Urinary bladder (tissue), 4 donors: ENCODE measurements around the gene ELOVL2. TPM values are rescaled to one million over a fixed set of nuclear protein-coding genes. Genes with fewer than 3 reads are reported as not detected.
"Not testable (repeated sequence)": the region's sequence is repeated elsewhere in the genome, so short reads cannot be mapped to it uniquely, and the experiment has no call there.

Source experiments
- DNase-seq: peaks from one replicate; pipeline ENCODE4 v3.0.0-alpha.2; 2015; ENCODE audit errors: extremely low spot score
- H3K27ac ChIP-seq: one replicate; pipeline ENCODE4 v1.5.1; 2013; ENCODE audit warnings: low read depth, mild to moderate bottlenecking, moderate library complexity
- H3K36me3 ChIP-seq: one replicate; pipeline ENCODE4 v1.6.1; 2013; ENCODE audit warnings: mild to moderate bottlenecking, moderate library complexity; ENCODE audit not compliant: insufficient read depth
- H3K4me1 ChIP-seq: one replicate; pipeline ENCODE4 v1.6.1; 2013; ENCODE audit warnings: mild to moderate bottlenecking, moderate library complexity; ENCODE audit not compliant: insufficient read depth
- H3K4me3 ChIP-seq: one replicate; pipeline ENCODE4 v1.5.1; 2013; ENCODE audit warnings: low read depth, low read length
- WGBS: extraction: QIAGEN DNeasy Blood & Tissue Kit; methylation state at CpG from one replicate; pipeline ENCODE4 v1.1.7; 2013; 5-methylcytosine and 5-hydroxymethylcytosine counted together
- polyA plus RNA-seq: library from polyadenylated mRNA; stranded (reverse); fragments of 200-250 nt; gene quantifications from one replicate; pipeline ENCODE4 v1.2.3, GENCODE V29; 2013
- total RNA-seq: library from RNA; depleted of rRNA; stranded (reverse); fragments of >200 nt; gene quantifications from one replicate; pipeline ENCODE4 v1.2.3, GENCODE V29; 2014
- donor health status: healthy with polysubstance abuse.
- donor health status: healthy.

ELOVL2 gene
- total and polyA plus RNA-seq, 2 donors: 4.1 to 6.2 TPM

DNA sequence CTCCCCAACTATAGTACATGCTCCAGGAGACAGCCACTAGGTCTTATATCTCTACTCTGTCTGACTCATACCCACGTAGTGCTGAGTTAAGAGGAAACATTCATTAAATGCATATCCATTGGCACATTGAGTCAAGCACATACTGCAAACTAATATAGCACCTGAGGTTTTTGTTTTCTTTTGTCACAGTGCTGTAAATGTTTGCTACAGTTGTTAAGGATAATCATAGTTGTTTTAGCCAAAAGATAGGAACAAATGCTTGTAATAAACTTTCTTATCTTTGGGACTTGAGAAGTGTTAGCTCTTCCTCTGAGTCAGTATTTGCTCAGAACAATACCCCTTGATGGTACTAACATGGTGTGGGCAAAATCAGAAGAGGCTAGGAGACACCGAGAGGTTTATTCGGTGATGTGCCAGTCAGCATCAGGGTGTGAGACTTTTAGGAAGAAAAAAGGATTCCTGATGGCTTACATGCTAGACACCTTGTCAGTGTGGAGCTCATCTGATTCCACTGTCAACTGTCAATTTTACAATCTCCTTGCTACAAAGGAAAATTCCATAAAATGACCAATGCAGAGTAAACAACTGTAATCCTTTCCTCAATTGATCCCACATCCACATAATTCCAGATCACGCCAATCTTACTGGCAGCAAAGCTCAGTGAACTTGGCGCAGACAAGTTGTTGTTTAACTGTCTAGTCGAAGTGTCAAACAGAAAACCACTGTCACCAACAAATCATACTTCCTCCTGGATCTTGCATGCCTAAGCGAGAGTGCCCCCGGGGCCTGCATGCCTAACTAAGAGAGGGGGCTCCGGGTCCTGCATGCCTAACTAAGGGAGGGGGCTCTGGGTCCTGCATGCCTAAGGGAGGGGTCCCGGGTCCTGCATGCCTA, 36.1 kb downstream of the ELOVL2 start:
- H3K4me1 ChIP-seq: no peaks in the 10 kb centered on the region
- no peak overlapping the region for H3K27ac ChIP-seq
- WGBS: 71% methylated on average over 10 of the region's 10 CpGs
- no peak overlapping the region for H3K4me3 ChIP-seq
- no peaks in the 10 kb centered on the region for H3K36me3 ChIP-seq
- no peak for DNase-seq

DNA sequence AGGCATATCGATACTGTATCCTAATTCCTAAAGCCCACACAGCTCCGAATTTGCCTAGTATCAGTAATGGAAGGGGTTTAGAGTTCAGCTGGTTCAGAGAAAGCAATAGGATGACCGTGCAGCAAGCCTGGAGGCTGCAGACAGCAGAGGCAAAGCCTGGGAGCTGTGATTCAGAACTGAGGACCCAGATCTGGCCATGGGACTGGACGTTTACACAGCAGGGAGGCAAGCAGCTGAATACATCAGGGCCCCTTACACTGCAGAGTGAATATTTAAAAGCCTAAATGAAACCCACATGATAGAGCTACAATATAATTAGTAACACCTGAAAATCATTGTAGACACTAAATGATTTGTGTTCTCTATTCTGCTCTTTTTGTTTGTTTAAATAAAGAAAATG, 38.0 kb downstream of the ELOVL2 start:
- Histone ChIP-seq H3K4me1 (no peaks in the 10 kb centered on the region), H3K36me3 (no peaks in the 10 kb centered on the region), H3K4me3 (no peak overlapping the region), H3K27ac (no peak overlapping the region)
- WGBS: 69% methylated on average over 4 of the region's 4 CpGs
- DNase-seq: no peak

DNA sequence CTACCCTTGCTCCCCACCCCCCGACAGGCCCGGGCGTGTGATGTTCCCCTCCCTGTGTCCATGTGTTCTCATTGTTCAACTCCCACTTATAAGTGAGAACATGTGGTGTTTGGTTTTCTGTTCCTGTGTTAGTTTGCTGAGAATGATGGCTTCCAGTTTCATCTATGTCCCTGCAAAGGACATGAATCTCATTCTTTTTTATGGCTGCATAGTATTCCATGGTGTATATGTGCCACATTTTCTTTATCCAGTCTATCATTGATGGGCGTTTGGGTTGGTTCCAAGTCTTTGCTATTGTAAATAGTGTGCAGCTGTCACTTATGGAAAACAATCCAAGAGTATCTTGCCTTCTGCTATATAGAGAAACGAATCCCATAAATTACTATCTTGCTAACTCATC, 40.8 kb downstream of the ELOVL2 start:
- not testable (repeated sequence) for H3K36me3 ChIP-seq, H3K4me3 ChIP-seq, H3K4me1 ChIP-seq, H3K27ac ChIP-seq, DNase-seq
- WGBS: 93% methylated on average over 5 of the region's 5 CpGs

DNA sequence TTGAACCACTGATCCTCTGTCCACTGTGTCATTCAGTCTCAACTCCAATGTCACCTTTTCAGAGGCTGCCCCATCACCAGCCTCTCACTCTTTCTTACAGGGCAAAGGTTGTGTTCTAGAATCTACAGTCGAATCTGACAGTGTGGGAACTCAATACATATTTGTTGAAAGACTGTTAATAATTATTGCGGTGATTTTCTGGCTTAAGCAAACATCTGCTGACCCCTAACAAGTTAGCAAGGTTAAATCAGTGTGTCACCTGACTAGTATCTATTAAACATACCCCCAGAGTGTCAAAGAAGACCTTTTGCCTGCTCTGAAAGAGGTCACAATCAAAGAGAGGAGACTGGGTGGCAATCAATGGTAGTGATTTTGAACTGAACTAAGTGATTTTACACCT, 41.9 kb downstream of the ELOVL2 start:
- H3K27ac ChIP-seq: no peak overlapping the region
- DNase-seq: no peak
- H3K36me3 ChIP-seq: no peaks in the 10 kb centered on the region
- H3K4me3 ChIP-seq: no peak overlapping the region
- H3K4me1 ChIP-seq: no peaks in the 10 kb centered on the region
- WGBS: 87% methylated on average over 2 of the region's 2 CpGs

DNA sequence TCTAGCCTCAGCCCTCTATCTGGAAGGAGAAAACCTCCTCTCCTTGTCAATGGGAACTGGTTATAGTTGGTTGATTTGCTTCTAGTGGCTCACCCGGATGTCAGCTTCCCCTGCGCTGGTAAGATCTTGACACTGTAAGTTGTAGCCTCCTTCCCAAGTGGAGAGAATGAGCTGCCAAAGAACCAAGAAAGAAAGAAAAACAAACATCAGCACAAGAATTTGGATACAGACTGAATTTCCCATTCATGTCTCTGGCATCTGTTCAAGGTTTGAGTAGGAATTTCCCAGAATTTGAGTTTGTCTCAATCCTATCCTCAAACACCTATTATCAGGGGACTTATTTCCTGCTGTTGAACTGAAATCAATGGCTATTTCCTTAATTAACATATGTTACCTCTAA, 44.1 kb downstream of the ELOVL2 start:
- no peaks in the 10 kb centered on the region for H3K4me1 ChIP-seq
- H3K36me3 ChIP-seq: no peaks in the 10 kb centered on the region
- 47% methylated on average over 2 of the region's 2 CpGs for WGBS
- no peak overlapping the region for H3K27ac ChIP-seq
- no peak overlapping the region for H3K4me3 ChIP-seq
- DNase-seq: no peak

DNA sequence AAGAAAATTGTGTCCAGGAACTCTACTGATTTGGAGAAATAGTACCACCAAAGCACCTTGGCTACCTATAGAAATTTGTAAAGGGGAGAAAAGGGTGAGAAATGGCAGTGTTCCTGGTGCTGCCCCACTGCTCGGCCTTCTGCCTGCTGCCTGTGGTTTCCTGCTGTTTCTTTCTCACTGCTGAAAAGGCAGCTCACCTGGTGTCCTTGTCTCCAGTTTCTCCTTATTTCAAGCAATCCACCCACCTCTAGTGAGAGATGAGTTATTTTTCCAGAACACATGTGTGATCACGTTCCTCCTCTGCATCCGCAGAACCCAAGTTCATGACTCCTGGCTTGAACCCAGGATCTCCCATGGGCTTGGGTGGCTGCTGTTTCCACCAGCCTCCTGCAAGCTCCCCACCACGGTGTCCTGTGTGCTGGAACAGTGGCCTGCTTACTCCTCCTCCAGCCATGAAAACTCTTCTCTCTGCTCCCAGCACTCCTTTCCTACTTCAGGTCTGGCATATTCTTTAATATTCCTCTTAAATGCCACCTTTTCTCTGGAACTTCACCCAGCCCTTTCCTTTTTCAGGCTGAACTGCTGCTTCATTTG, 48.9 kb downstream of the ELOVL2 start:
- 82% methylated on average over 4 of the region's 4 CpGs for WGBS
- no peaks in the 10 kb centered on the region for H3K4me1 ChIP-seq
- DNase-seq: no peak
- H3K27ac ChIP-seq: no peak overlapping the region
- no peak overlapping the region for H3K4me3 ChIP-seq
- H3K36me3 ChIP-seq: no peaks in the 10 kb centered on the region

DNA sequence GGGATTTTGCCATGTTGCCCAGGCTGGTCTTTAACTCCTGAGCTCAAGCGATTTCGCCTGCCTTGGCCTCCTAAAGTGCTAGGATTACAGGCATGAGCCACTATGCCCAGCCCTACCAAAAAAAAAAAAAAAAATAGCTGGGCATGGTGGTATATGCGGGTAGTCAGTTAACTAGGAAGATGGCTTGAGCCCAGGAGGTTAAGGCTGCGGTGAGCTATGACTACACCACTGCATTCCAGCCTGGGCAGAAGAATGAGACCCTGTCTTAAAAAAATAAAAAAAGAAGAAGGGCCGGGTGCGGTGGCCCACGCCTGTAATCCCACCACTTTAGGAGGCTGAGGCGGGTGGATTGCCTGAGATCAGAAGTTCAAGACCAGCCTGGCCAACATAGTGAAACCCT, 50.2 kb downstream of the ELOVL2 start:
- Histone ChIP-seq H3K36me3 (no peaks in the 10 kb centered on the region), H3K4me1 (no peaks in the 10 kb centered on the region), H3K4me3 (no peak overlapping the region), H3K27ac (no peak overlapping the region)
- no peak for DNase-seq
- 94% methylated on average over 8 of the region's 8 CpGs for WGBS

DNA sequence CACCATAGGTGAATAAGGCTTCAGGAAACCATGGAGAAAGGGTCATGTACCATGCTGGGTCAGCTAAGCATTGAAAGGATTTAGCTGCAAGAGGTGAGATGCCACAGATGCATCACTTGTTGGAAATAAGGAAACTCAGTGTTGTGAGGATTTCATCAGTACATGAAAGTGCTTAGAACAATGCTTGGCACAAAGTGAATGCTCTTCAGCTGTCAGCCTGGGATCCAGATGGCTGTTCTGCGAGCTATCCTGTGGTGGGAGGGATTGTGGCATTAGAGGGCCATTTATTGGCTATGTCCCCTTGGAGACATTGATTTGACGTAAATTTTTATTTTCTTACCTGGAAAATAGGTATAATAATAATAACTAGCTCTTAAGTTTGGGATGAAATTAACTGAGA, 53.0 kb downstream of the ELOVL2 start:
- 78% methylated on average over 2 of the region's 2 CpGs for WGBS

DNA sequence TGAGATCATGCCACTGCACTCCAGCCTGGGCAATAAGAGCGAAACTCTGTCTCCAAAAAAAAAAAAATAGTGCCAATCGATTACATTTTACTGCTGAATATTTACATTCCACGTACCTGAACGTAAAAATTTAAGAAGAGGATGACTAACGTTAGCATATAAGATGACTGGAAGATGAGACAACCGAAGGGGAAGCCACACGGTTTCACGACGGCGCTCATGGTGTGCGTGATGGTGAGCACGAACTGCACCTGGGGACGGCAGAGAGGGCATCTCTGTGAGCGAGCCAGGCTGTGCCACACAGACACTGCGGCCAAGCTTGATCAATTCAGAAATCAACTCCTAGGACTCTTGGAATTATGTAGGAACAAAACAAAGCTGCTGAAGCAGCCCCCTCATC, 54.5 kb downstream of the ELOVL2 start:
- H3K4me1 ChIP-seq: no peaks in the 10 kb centered on the region
- H3K4me3 ChIP-seq: no peak overlapping the region
- 95% methylated on average over 15 of the region's 15 CpGs for WGBS
- no peaks in the 10 kb centered on the region for H3K36me3 ChIP-seq
- no peak for DNase-seq
- no peak overlapping the region for H3K27ac ChIP-seq

More for the DNA sequence above, 53.0 kb downstream of the ELOVL2 start:
- Histone ChIP-seq H3K4me3 (no peak overlapping the region), H3K36me3 (no peaks in the 10 kb centered on the region), H3K4me1 (no peaks in the 10 kb centered on the region), H3K27ac (no peak overlapping the region)
- DNase-seq: no peak

DNA sequence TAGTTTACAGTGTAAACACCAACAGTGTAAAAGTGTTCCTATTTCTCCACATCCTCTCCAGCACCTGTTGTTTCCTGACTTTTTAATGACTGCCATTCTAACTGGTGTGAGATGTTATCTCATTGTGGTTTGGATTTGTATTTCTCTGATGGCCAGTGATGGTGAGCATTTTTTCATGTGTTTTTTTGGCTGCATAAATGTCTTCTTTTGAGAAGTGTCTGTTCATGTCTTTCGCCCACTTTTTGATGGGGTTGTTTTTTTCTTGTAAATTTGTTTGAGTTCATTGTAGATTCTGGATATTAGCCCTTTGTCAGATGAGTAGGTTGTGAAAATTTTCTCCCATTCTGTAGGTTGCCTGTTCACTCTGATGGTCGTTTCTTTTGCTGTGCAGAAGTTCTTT, 59.1 kb downstream of the ELOVL2 start:
- not testable (repeated sequence) for DNase-seq, H3K4me3 ChIP-seq
- 87% methylated on average over 2 of the region's 2 CpGs for WGBS

DNA sequence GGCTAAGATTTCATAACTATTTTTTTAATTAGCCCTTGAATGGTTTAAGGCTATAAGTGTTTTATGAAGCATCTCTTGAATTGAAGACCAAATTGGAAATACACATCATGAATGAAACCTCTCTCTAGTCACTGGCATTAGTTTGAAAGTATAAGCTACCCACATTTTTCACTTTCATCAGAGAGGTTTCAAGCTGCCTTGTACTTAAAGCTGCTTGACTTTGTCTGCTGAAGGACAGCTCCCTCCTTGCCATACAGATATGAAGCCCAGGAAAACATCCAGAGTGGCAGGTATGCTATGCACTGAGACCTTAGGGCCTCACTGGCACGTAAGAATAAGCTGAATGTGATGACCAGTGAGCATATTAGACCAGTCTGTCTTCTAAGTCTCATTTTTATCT, 62.7 kb downstream of the ELOVL2 start:
- no peaks in the 10 kb centered on the region for H3K4me1 ChIP-seq
- H3K27ac ChIP-seq: no peak overlapping the region
- no peak for DNase-seq
- no peak overlapping the region for H3K4me3 ChIP-seq
- no peaks in the 10 kb centered on the region for H3K36me3 ChIP-seq
- 87% methylated on average over 1 of the region's 1 CpG for WGBS

More for the DNA sequence above, 59.1 kb downstream of the ELOVL2 start:
- H3K36me3 ChIP-seq, H3K4me1 ChIP-seq, H3K27ac ChIP-seq: not testable (repeated sequence)

DNA sequence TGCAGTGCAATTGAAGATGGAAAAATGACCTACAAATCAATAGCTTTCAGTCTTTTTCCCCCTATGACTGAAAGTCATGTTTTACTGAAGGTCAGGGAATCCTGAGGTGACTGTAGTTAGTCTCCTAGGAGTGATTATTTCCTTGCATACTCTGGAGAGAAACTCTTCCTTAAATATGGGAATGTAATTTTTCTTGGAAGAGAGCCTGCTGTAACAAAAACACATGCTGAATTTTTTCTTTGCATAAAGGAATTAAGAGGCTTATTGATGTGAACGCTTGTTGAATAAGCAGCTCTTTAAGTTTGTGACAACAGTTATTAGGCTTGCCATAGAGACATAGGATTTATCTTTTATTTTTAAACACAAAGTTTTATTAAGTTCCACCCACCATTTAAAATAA, 64.5 kb downstream of the ELOVL2 start:
- Histone ChIP-seq H3K4me3 (no peak overlapping the region), H3K4me1 (no peaks in the 10 kb centered on the region)
- no peak for DNase-seq

DNA sequence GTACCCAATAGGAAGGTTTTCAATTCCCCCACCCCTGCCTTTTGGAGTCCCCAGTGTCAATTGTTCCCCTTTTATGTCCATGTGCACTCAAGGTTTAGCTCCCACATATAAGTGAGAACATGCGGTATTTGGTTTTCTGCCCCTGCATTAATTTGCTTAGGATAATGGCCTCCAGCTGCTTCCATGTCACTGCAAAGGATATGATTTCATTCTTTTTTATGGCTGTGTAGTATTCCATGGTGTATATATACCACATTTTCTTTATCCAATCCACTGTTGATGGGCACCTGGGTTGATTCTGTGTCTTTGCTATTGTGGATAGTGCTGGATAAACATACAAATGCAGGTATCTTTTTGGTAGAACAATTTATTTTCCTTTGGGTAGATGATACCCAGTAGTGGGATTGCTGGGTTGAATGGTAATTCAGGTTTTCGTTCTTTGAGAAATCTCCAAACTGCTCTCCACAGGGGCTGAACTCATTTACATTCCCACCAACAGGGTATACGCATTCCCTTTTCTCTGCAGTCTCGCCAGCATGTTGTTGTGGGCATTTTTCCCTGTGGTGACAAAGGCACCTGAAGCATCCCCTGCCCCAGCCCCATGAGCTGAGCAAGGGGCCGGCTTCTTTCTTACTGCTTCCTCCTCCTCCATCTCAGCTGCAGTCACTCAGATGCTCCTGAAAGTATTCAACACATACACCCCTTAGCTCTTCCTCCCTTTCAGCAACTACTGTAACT, 66.7 kb downstream of the ELOVL2 start:
- WGBS: 93% methylated on average over 5 of the region's 5 CpGs
- H3K4me3 ChIP-seq: no peak overlapping the region
- no peaks in the 10 kb centered on the region for H3K4me1 ChIP-seq
- H3K36me3 ChIP-seq: no peaks in the 10 kb centered on the region
- H3K27ac ChIP-seq: no peak overlapping the region
- no peak for DNase-seq

More for the DNA sequence above, 64.5 kb downstream of the ELOVL2 start:
- Histone ChIP-seq H3K27ac (no peak overlapping the region), H3K36me3 (no peaks in the 10 kb centered on the region)
- WGBS: 27% methylated on average over 1 of the region's 1 CpG

DNA sequence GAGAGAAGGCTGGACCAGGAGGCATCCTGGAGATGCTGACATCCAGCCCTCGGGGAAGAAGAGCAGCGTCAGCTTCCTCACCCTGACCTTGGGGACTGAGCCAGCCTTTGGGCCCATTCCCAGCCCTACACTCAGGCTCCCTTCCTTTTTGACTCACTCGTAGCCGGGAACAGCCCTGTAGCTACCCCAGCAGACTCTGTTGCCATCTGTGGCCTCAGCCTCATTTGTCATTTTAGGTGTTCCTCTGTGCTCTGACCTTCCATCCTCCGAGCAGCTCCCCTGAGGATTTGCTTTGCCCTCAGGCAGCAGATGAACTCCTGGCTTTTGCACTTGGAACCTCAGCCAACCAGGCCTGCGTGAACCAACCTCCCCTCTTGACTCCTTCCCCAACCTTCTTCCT, 67.5 kb downstream of the ELOVL2 start:
- no peaks in the 10 kb centered on the region for H3K4me1 ChIP-seq
- H3K27ac ChIP-seq: no peak overlapping the region
- no peaks in the 10 kb centered on the region for H3K36me3 ChIP-seq
- H3K4me3 ChIP-seq: no peak overlapping the region
- WGBS: 78% methylated on average over 6 of the region's 6 CpGs
- no peak for DNase-seq
